Ovary (tissue), 3 donors: Measurements from ENCODE around the gene PKP2.

Experiments
- CTCF ChIP-seq, 3 donors: fragments of 450-650 bp in 2 of 3; fragments of 200-600 bp in 1 of 3; IDR thresholded peaks; one replicate each; pipeline versions ENCODE4 v1.5.1 to v1.8.0; 2016 to 2022; ENCODE audit warnings: antibody characterized with exemption in 3 of 3, mild to moderate bottlenecking in 1 of 3
- EP300 ChIP-seq: sonication (generic); formaldehyde crosslinking; IDR thresholded peaks from one replicate; pipeline ENCODE4 v1.6.1; 2017; ENCODE audit warnings: antibody characterized with exemption
- POLR2A ChIP-seq: fragments of 450-650 bp; IDR thresholded peaks from one replicate; pipeline ENCODE4 v1.6.1; 2017; ENCODE audit warnings: antibody characterized with exemption, mild to moderate bottlenecking, moderate library complexity
- donor health status: DM: no; HTN: no; CAD: no.

DNA sequence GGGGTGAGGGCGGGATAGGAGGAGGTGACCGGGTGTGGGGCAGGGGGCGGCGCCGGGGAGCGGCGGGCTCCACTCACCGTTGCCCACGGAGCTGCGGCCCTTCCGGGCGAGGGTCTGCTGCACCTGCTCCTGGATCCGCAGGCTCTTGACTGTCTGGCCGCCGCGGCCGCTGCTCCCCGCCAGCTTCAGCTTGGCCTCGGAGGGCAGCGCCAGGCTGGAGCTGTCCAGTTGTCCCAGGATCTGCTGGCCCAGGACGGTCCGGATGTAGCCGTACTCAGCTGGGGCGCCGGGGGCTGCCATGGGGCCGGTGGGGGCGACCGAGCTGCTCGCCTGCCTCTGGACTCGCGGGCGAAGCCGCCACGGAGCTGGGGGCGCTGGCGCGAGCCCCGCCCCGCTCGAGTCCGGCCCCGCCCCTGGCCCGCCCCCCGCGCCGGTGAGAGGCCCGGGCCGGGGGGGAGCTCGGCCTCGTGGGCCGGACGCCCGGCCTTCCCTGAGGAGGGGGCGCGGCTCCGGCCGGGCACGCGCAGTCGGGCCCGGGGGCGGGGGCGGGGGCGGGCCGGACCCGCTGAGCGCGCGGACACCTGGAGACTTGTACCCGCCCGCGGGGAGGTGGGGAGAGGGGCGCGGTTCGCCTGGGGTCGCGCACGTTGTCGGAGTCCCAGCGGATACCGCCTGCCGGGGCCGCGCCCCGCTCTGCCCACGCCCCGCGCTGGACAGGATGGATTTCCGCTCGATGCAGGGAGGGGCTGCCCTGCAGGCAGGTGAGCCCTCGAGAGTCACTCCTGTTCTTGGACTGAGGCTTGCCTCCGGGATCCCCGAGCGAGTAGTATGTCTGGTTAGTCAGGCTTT, at the start of gene PKP2:
- TF ChIP-seq CTCF (IDR thresholded peaks at IDR 0.05), result no peak
- TF ChIP-seq POLR2A, result no peak
- TF ChIP-seq EP300, result no peak
